Stimulated activated CD4-positive, alpha-beta T cell treated with anti-CD3 and anti-CD28 coated beads, Interleukin-1b, Interleukin-23, amount 100 ng/mL, for 24 hours (primary cell): ENCODE results near the gene DISC1.

ENCODE experiments used
- DNase-seq, 4 experiments: peaks; one replicate each; pipeline ENCODE4 v3.0.0-alpha.2; 2020; ENCODE audit warnings: low read depth in 4 of 4, low spot score in 1 of 4

Gene DISC1

DNA sequence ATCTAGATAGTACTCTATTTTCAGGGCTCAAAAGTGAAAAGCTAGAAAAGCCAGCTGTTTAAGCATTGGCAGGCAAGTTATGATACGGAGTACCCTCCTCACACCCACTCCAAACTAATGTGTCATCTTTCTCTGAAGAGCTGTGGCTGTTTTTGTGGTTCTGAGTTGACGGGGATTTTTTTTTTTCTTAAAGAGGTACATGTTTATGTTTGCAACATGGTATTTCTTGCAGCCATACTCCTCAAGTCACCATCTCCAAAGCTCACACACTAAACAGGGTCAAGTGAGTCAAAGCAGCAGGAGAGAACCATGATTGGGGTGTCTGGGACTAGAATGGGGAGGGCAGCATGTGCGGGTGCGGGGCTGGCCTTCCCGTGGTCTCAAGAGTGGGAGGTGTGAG is 347.2 kb downstream of the DISC1 start:
- no peak for DNase-seq

GRCh38 chr1:231976231-231976630 is 349.6 kb downstream of the DISC1 start:
- DNase-seq: no peak

GRCh38 chr1:231981675-231982074 is 355.1 kb downstream of the DISC1 start:
- no peak for DNase-seq

- DNase-seq: no peak
These were observed 356.4 kb downstream of the DISC1 start for GRCh38 chr1:231982871-231983587.

DNA sequence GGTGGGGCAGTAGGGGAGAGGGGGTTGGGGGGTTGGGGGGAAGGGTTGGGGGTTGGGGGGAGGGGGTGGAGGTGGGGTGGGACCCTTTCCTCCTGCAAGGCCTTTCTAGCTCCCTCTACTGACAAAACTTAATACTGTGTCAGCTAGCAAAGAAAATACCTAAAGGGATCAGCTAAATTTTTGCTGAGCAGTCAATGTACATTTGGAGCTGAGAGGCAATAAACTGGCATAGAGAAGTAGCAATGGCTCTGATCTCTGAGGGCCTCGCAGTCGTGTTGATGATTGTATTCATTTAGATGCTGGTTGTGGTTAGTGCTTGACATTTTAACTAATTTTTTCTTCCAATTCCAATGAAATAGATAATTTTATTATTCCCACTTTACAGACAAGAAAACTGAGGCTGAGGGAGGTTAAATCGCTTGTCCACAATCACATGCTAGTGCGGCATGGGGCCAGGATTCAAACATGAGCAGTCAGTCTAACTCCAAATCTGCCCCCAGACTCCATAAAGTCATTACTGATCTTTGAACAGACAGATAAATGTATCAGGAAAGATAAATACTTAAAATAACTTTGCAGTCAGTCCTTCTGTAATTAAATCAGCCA is 357.1 kb downstream of the DISC1 start:
- no peak for DNase-seq

- DNase-seq: no peak
These were observed 358.9 kb downstream of the DISC1 start for GRCh38 chr1:231985296-231986023.

DNA sequence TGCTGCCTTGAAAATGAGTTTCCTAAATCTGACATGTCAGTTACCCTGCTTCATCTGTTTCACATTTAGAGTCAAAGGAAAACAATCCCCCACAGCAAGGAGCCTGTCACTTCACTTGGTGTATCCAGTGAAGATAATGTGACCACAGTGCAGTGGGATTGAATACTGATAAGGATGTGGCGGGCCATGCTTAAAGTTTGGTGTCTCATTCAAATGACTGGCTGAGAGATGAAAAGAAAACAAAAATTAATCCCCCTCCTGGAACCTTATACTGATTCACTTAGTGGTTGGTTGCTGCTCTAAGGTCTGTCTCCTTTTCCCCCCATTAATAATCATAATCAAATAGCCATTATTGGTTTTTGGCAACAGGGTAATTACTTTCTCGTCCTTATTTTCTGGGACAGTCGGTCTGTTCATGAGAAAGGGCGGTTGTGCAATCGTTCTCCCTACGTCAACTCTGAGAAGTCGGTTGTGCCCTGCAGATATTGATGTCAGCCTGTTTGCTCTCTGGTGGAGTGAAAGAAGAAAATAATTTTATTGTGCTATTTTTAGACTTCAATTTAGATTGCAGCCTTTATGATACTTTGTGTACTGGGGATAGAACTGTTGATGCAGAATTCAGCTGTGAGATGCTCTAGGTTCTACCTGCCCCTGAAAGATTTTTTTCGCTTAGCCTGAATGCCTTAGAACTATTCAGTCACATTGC is 360.2 kb downstream of the DISC1 start:
- no peak for DNase-seq

DNA sequence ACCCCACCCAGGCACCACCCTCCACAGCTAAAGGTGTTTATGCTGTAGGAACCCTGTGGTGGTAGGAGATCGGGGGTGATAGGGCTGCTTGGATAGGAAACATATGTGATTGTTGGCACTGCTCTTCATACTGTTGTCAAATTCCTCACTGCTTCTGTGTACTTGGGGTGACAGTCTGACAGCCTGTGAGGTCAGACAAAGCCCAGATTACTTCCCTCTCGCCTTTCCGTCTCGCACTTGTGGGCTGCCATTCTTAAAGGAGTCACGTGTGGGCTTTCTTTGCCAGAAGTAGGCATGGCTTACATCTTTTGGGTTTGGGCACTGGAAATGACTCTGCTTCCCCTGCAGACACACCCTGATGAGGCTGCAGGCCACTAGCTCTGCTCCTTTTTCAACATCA is 363.8 kb downstream of the DISC1 start:
- DNase-seq: no peak

DNA sequence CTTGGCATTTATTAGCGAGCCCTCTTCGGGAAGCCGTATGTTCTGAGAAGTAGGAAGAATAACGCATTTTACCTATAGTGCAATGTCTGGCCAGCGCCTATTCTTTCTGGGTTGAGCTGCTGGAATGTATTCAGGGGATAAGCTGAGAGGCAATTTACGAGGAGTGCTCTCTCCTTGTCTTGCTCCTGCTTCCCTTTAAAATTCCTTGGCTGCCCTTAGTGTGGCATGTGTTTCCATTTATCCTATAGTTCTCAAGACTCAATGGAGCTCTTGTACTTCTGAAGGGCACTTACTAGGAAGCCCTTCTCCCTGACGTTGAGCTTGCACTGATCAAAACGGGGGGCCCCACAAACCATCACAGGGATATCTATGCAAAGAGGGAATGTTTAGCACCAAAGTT is 364.6 kb downstream of the DISC1 start:
- DNase-seq: no peak

- DNase-seq: no peak
These were observed 367.4 kb downstream of the DISC1 start for GRCh38 chr1:231993968-231994455.

- DNase-seq: no peak
These were observed 372.2 kb downstream of the DISC1 start for GRCh38 chr1:231998791-231999190.

DNA sequence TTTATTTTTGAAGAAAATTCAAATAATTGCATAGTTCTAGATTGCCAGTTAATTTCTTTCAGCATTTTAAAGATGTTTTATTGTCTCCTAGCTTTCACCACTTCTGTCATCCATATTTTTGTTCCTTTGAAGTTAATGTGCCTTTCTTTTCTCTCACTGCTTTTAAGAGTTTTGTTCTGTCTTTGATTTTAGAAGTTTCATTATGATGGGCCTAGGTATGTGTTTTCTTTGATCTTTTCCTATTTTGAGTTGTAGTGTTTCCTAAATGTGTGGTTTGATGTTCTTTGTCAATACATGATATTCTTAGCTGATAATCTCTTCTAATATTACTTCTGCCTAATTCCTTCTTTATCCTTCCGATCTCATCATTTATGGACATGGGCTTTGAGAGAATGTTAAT is 378.7 kb downstream of the DISC1 start:
- no peak for DNase-seq

DNA sequence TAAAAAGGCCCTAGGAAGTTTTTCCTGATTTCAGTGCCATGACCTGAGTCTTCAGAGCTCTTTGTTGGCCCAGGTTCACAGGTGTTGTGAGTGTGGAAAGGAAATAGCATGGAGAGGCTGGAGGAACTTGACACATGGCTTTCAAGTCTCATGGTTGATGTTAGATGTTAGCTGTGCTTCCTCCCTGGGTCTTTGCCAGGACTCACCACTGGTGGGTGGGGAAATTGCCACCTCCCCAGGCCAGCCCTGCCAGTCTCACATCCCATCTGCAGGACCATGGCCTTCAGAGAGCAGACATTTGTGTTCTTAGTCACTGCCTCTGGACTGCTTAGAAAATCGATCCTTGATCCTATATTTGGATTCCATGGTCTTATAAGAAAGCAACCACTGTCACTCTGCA is 383.2 kb downstream of the DISC1 start:
- no peak for DNase-seq

DNA sequence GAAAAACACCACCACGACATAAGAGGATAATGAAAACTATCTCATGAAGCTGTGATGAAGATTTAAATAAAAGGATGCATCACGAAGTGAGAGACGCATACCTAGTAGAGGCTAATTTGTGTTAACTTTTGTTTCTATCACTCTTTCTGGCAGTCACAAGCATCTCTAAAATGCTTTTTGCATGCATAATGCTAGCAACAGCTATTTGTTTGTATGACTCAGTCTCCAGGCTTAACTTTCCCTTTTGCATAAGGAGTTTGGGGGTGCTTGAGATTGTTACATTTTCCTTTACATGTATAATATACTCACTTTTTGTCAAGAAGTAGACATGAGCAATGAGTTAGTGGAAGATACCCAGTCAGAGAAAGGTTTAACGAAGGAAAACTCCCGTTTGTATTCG is 385.4 kb downstream of the DISC1 start:
- DNase-seq: no peak

DNA sequence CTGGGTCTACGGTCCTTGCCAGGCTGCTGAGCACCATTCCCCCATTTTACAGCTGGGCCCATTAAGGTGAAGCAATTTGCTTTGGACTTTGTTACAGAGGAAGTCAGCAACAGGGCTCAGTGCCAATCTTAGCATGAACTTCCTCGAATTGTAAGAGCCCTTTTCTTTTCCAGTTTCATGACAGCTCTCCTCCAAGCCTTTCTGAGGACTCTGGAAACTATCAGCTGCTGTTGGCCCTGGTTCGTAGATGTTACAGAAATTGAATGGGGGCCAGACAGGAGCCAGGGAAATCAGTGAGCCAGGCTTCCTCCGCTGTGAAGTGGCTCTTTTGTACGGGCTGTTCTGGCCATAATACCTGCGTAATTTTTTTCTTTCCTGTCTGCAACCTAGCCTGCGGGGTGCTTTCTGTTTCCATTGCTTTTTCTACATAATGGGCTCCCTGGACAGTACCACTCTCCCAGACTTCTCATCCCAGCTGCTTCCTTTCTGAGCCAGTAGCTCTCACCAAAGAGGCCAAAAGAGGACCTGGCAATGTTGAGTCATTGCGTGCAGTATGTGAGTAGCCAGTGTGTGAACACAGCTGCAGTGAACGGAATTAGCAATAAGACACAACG is 386.3 kb downstream of the DISC1 start:
- DNase-seq: no peak

- no peak for DNase-seq
These were observed 388.4 kb downstream of the DISC1 start for GRCh38 chr1:232014941-232015340.

DNA sequence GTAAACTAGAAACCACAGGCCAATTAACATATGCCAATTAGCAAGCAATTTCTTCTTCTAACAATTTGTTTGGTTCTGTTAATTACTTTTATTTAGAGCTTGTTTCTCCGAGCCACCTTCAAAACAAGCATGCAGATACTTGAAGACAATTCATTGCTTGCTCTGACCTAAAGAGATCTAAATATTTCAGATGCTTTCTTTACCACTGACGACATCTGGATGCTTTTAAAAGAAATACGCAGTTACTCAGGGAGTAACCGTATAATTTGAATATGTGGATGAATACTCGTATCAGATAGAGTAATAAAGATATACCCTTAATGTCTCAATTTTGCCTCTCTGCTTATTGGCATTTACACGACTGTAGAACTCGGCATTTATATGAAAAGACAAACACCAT is 390.0 kb downstream of the DISC1 start:
- no peak for DNase-seq

DNA sequence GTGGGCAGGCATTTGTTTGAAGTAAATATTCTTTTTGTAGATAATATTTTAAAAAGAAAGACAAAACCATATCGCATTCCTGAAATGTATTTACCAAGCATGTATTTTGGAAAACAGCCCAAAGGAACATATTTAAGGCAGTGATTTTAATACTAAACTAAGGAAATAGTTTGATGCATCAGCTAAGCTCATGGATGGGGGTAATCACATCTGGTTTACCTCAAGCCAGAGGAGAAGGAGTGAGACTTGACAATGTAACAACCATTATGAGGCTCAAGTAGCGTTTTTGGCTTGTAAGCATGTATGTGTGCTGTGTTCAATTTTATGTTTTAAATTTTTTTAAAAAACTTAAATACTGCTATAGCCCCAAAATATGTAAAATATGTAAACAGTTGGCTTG is 390.5 kb downstream of the DISC1 start:
- DNase-seq: no peak

GRCh38 chr1:232017759-232018158 is 391.2 kb downstream of the DISC1 start:
- DNase-seq: no peak

DNA sequence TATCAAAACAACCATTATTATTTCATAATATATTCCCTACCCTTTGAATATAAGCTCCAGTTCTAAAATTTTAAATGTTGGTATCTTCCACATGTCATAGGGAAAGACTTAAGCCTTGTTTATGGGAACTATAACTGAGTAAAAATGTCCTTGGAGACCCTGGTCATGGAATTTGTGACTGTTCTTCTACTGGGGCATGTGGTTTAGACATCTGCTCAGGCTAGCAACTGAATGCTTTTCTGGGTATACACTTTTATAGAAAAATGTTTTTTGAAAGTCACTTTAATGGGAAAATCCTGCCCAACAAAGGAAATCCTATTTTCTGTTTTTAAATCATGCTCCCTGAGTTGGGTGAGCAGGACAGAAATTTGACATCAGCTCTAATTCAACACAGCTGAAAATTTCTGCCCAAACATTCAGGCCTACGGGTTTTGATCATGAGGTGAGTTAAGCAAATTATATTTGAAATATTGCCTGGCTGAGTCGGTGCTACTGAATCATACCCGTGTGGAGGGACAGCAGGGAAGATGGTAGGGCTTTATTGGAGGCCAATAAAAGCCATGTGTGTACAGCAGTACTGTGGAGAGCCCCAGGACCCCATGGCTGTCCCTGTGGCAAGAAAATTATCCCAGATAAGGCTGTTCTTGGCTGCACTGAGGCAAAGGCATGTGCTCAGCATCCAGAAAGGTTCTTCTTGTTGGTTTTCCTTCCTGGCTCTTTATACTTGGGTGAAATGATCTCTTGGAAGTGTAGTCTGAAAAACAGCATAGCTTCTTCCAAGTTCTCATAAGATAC is 391.8 kb downstream of the DISC1 start:
- no peak for DNase-seq

GRCh38 chr1:232019026-232019340 is 392.4 kb downstream of the DISC1 start:
- DNase-seq: no peak
